ENCODE results near the gene CGB3.
"Not testable (repeated sequence)": the region's sequence is repeated elsewhere in the genome, so short reads cannot be mapped to it uniquely, and the experiment has no call there.

The CGB3 gene

GRCh38 chr19:49031642-49032301, 7.6 kb upstream of the CGB3 start, which contains the start of gene CGB2:
Gene CGB2 (plus strand): TSS chr19:49031890. CDS start chr19:49032096, 206 bp downstream.
- DNase-seq (ENCODE audit: insufficient read length, low spot score); FAIRE-seq: not testable (repeated sequence)
- TF ChIP-seq CTCF (IDR thresholded peaks at IDR 0.05; ENCODE audit: insufficient read depth, missing control alignments) = peak; percentile 5

DNA sequence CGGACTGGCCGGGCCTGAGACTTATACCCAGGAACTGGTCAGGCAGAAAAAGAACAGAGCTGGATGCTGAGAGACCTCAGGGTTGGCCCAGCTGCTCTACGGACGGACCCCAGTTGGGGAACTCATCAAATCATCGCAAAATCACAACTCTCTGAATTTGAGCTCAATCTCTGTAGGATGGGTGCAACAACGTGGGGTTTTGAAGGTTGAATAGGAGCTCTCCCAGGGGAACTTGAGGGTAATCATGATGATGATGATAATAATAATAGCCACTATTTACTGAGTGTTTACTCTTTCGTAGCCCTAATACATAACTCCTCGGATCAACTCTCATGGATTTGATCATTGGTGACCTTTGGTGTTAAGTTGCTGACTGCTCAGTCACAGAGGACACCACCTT, 6.2 kb upstream of the CGB3 start:
- FAIRE-seq; DNase-seq (ENCODE audit: insufficient read length, low spot score): not testable (repeated sequence)

GRCh38 chr19:49029749-49030148, 5.6 kb upstream of the CGB3 start:
- FAIRE-seq; DNase-seq (ENCODE audit: insufficient read length, low spot score): not testable (repeated sequence)

DNA sequence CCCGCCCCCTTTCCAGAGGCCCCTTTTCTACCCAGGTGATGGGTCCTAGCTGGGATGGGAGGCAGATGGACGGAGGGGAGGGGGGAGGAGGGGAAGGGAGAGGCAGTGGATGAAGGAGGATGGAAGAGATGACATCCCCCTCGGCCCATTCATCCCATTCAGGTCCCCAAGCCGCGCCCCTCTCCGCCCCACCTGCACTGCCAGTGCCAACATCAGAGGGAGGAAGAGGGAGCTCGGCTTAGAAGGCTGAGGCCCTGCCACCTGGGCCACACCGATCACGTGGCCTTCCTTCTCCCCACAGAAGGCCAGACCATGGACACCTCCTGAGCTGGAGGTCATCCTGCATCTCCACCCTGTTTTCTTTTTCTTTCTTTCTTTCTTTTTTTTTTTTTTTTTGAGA, 4.6 kb upstream of the CGB3 start:
- not testable (repeated sequence) for FAIRE-seq; DNase-seq (ENCODE audit: insufficient read length, low spot score)

DNA sequence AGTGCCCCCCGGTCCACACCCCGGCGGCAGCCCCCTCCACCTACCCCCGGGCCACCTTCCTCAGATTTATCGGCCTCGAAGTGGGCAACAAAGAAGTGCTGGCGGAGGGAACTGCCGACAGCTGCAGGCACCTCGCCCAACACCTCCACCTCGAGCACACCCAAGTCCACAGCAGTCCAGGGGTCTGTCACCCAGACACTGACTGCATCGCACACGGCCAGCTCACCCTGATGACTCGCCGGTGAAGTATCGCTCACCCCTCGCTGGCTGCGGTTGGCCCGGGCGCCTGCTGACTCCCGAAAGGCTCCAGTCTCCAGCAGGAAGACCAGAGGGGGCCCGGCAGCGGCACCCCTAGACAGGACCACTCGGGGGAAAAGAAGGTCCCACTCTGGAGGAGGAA, 1.5 kb upstream of the CGB3 start:
- not testable (repeated sequence) for FAIRE-seq; DNase-seq (ENCODE audit: insufficient read length, low spot score)

GRCh38 chr19:49025088-49025487, 955 bp upstream of the CGB3 start:
- not testable (repeated sequence) for FAIRE-seq

GRCh38 chr19:49022116-49022515, 2.0 kb downstream of the CGB3 start:
- no peak for FAIRE-seq
- no peak for TF ChIP-seq CTCF (IDR thresholded peaks at IDR 0.05; ENCODE audit: insufficient read depth, missing control alignments)
- no peak for DNase-seq (ENCODE audit: insufficient read length, low spot score)

More at GRCh38 chr19:49025088-49025487, 955 bp upstream of the CGB3 start:
- DNase-seq (ENCODE audit: insufficient read length, low spot score) = not testable (repeated sequence)

GRCh38 chr19:49020931-49021895, 2.9 kb downstream of the CGB3 start:
- FAIRE-seq = no peak
- DNase-seq (ENCODE audit: insufficient read length, low spot score) = no peak
- no peak for TF ChIP-seq CTCF (IDR thresholded peaks at IDR 0.05; ENCODE audit: insufficient read depth, missing control alignments)

GRCh38 chr19:49020342-49020741, 3.8 kb downstream of the CGB3 start:
- FAIRE-seq (no peak), DNase-seq (ENCODE audit: insufficient read length, low spot score) (no peak)
- no peak for TF ChIP-seq CTCF (IDR thresholded peaks at IDR 0.05; ENCODE audit: insufficient read depth, missing control alignments)
